ENCODE results near the gene CHD6. TPM values are rescaled to one million over a fixed set of nuclear protein-coding genes. Genes with fewer than 3 reads are reported as not detected.

Gene CHD6
- total and polyA plus RNA-seq, 8 donors = 9.8 to 32.6 (median 19.5) TPM

DNA sequence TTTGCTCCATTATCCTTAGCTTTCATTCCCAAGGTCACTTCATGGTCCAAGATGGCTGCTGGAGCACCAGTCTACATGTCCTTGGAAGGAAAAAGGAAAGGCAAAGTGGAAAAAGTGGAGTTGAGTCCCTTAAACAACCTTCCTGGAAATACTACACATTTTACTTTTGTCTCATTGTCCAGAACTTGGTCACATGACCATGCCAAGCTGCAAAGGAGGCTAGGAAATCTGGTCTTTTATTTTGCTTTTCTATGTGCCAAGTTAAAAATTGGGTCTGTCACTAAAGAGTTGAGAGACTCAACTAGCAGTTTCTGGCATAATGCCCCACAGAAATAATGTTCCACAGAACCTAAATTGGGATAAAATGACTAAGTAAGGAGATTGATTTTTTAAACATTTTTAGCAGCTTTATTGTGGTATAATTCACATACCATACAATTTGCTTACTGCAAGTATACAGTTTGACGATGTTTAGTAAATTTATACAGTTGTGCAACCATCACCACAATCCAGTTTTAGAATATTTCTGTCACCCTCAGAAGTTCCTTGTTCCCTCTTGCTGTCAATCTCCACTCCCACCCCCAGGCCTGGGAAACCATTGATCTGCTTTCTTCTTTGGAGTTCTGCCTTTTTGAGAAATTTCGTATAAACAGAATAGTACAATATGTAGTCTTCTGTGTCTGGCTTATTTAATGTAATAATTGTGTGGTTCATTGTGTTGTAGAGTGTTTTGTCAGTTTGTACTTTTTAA is 5.6 kb upstream of the CHD6 start:
- no peak overlapping the region for H3K4me3 ChIP-seq
- TF ChIP-seq, protein P1, sequence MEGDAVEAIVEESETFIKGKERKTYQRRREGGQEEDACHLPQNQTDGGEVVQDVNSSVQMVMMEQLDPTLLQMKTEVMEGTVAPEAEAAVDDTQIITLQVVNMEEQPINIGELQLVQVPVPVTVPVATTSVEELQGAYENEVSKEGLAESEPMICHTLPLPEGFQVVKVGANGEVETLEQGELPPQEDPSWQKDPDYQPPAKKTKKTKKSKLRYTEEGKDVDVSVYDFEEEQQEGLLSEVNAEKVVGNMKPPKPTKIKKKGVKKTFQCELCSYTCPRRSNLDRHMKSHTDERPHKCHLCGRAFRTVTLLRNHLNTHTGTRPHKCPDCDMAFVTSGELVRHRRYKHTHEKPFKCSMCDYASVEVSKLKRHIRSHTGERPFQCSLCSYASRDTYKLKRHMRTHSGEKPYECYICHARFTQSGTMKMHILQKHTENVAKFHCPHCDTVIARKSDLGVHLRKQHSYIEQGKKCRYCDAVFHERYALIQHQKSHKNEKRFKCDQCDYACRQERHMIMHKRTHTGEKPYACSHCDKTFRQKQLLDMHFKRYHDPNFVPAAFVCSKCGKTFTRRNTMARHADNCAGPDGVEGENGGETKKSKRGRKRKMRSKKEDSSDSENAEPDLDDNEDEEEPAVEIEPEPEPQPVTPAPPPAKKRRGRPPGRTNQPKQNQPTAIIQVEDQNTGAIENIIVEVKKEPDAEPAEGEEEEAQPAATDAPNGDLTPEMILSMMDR (IDR thresholded peaks at IDR 0.05) = no peak
- no peaks in the 10 kb centered on the region for H3K27me3 ChIP-seq
- no peaks in the 10 kb centered on the region for H3K36me3 ChIP-seq
- no peaks in the 10 kb centered on the region for H3K9me3 ChIP-seq
- H3K4me1 ChIP-seq = no peaks in the 10 kb centered on the region
- ATAC-seq = no peak
- no peak for DNase-seq
- WGBS, 2 donors = 53 to 56% methylated on average over 2 of the region's 2 CpGs
- H3K27ac ChIP-seq = no peak overlapping the region
- FAIRE-seq = no peak
- intact Hi-C loops (cut with DNase I) = no loop called here

DNA sequence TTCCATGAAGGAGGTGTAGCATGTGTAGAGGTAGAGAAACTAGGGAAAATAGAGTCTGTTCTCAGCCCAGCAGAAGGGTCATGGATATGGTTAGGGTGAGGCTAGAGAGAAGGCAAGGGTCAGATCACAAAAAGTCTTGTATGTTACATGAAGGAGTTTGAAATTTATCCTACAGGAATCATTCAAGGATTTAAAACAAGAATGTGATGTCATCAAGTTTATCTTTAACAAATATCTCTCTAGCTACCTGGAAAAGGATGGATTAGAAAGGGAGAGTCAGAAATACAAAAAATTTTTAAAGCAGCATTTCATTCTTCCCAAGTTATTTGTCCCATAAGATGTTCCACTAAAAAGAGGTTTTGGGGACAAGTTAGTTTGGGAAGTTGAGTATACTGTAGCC is 4.4 kb upstream of the CHD6 start:
- H3K9me3 ChIP-seq = no peaks in the 10 kb centered on the region
- intact Hi-C loops (cut with DNase I) = no loop called here
- H3K36me3 ChIP-seq = no peaks in the 10 kb centered on the region
- no peaks in the 10 kb centered on the region for H3K27me3 ChIP-seq
- H3K27ac ChIP-seq = no peak overlapping the region
- ATAC-seq (no peak), DNase-seq (no peak), FAIRE-seq (no peak)
- no peaks in the 10 kb centered on the region for H3K4me1 ChIP-seq
- no peak overlapping the region for H3K4me3 ChIP-seq
- TF ChIP-seq, protein P1 (IDR thresholded peaks at IDR 0.05) = no peak

- FAIRE-seq (no peak), ATAC-seq (no peak), DNase-seq (no peak)
- Histone ChIP-seq H3K27ac (no peak overlapping the region), H3K36me3 (no peaks in the 10 kb centered on the region), H3K27me3 (no peaks in the 10 kb centered on the region), H3K4me1 (peaks cover 3% of the 10 kb centered on the region in 3 donors), H3K4me3 (no peak overlapping the region), H3K9me3 (no peaks in the 10 kb centered on the region)
- 36 to 42% methylated on average over 2 of the region's 2 CpGs for WGBS, 2 donors
- TF ChIP-seq, protein P1 (IDR thresholded peaks at IDR 0.05) = no peak
- intact Hi-C loops (cut with DNase I) = no loop called here
These were observed 3.8 kb upstream of the CHD6 start for GRCh38 chr20:41621971-41622370.

DNA sequence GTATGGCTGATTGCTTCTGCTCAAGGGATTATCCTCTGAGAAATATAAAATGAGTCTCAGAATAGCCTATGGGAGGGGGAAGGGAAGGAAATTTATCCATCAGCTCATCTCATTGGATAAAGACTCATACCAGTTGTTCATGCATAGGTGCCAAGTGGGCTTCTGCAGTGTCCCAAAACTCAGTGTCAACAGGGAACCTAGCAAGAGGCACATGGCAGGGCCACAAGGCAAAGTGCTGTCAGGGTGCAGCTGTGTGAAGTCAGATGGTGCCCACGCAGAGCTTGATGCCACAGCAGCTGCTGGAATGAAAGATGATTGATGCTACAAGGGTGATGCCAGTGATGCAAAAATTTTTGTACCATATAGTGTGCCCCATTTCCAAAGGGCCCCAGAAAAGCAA is 3.2 kb upstream of the CHD6 start:
- intact Hi-C loops (cut with DNase I) = no loop called here
- Histone ChIP-seq H3K36me3 (no peaks in the 10 kb centered on the region), H3K27me3 (no peaks in the 10 kb centered on the region), H3K9me3 (no peaks in the 10 kb centered on the region), H3K4me3 (no peak overlapping the region), H3K4me1 (peaks cover 4 to 8% (median 8%) of the 10 kb centered on the region in 3 donors), H3K27ac (no peak overlapping the region)
- DNase-seq = no peak
- ATAC-seq = no peak
- TF ChIP-seq, protein P1 (IDR thresholded peaks at IDR 0.05) = no peak
- 75 to 79% methylated on average over 1 of the region's 1 CpG for WGBS, 2 donors
- no peak for FAIRE-seq

GRCh38 chr20:41619360-41620100 is 1.4 kb upstream of the CHD6 start:
- Histone ChIP-seq H3K4me1 (peaks cover 16 to 19% (median 19%) of the 10 kb centered on the region in 3 donors), H3K27me3 (no peaks in the 10 kb centered on the region), H3K36me3 (no peaks in the 10 kb centered on the region), H3K4me3 (peak overlapping the region in 1 of 4 donors; percentile 65), H3K9me3 (no peaks in the 10 kb centered on the region), H3K27ac (no peak overlapping the region)
- DNase-seq (no peak), FAIRE-seq (no peak), ATAC-seq (no peak)
- intact Hi-C loops (cut with DNase I) = no loop called here
- TF ChIP-seq, protein P1 (IDR thresholded peaks at IDR 0.05) = no peak
- 69 to 70% methylated on average over 5 of the region's 5 CpGs for WGBS, 2 donors

Data from pancreas (tissue), 10 donors.